CD4-positive, alpha-beta T cell (primary cell): ENCODE results near the gene IFT43. TPM values are rescaled to one million over a fixed set of nuclear protein-coding genes. Genes with fewer than 3 reads are reported as not detected.

Source experiments
- ATAC-seq: fragments of 200-7000 bp; cut with Tn5 transposase; one replicate; pipeline ENCODE4 v1.10.0; 2022; ENCODE audit warnings: mild to moderate bottlenecking; ENCODE audit not compliant: poor library complexity
- CTCF ChIA-PET: fragments of 350-600 bp; sonication (Branson Sonifier 250); formaldehyde crosslinking; loops from one replicate; lab custom pipeline; 2021; ENCODE audit warnings: antibody characterized with exemption, inconsistent platforms; lab: Charles Lee
- POLR2A ChIA-PET: fragments of 350-600 bp; sonication (Branson Sonifier 250); formaldehyde crosslinking; loops from one replicate; lab custom pipeline; 2021; ENCODE audit warnings: antibody characterized with exemption, inconsistent platforms; lab: Charles Lee
- DNase-seq, 14 experiments: peaks; one replicate each; pipeline ENCODE4 v3.0.0-alpha.2; 2013 to 2020; ENCODE audit warnings: mixed read lengths in 2 of 14
- H3K27ac ChIP-seq, 2 donors: one replicate each; pipeline versions ENCODE4 v1.5.1 to v1.7.0; 2013; ENCODE audit warnings: low read length in 2 of 2, low read depth in 1 of 2, mild to moderate bottlenecking in 1 of 2
- H3K27me3 ChIP-seq, 2 experiments: 1 replicate in 1 of 2; 2 replicates in 1 of 2; pipeline versions ENCODE4 v1.6.1 to v1.7.0; 2013; ENCODE audit warnings: low read length in 2 of 2, control low read depth in 1 of 2, mild to moderate bottlenecking in 1 of 2, moderate library complexity in 1 of 2; ENCODE audit not compliant: insufficient read depth in 2 of 2, control insufficient read depth in 1 of 2
- H3K36me3 ChIP-seq: one replicate; pipeline ENCODE4 v1.6.1; 2013; ENCODE audit warnings: low read length, control low read depth; ENCODE audit not compliant: insufficient read depth
- H3K4me1 ChIP-seq: one replicate; pipeline ENCODE4 v1.6.1; 2013; ENCODE audit warnings: low read length, control low read depth; ENCODE audit not compliant: insufficient read depth
- H3K4me3 ChIP-seq: one replicate; pipeline ENCODE4 v1.5.1; 2013; ENCODE audit warnings: mild to moderate bottlenecking, low read length, moderate library complexity
- H3K9me3 ChIP-seq, 2 experiments: 1 replicate in 1 of 2; 2 replicates in 1 of 2; pipeline versions ENCODE4 v1.6.1 to v1.7.0; 2013; ENCODE audit warnings: low read length in 2 of 2, mild to moderate bottlenecking in 2 of 2, control low read depth in 1 of 2, moderate library complexity in 1 of 2; ENCODE audit not compliant: control insufficient read depth in 1 of 2, insufficient read depth in 1 of 2
- H3K27ac Mint-ChIP-seq: one replicate; pipeline ENCODE4 v1.8.0; 2020; ENCODE audit warnings: mixed read lengths
- H3K27me3 Mint-ChIP-seq: one replicate; pipeline ENCODE4 v1.8.0; 2021; ENCODE audit warnings: mixed read lengths
- H3K36me3 Mint-ChIP-seq: one replicate; pipeline ENCODE4 v1.8.0; 2021; ENCODE audit warnings: low read depth, mixed read lengths
- H3K4me1 Mint-ChIP-seq: one replicate; pipeline ENCODE4 v1.8.0; 2021; ENCODE audit warnings: low read depth, mixed read lengths
- H3K4me3 Mint-ChIP-seq: one replicate; pipeline ENCODE4 v1.8.0; 2020; ENCODE audit warnings: mild to moderate bottlenecking, mixed read lengths
- H3K9me3 Mint-ChIP-seq: one replicate; pipeline ENCODE4 v1.8.0; 2020; ENCODE audit warnings: mixed read lengths
- intact Hi-C, 2 experiments: fragments of 100-400 bp; cut with DNase I in 1 of 2; cut with micrococcal nuclease in 1 of 2; formaldehyde crosslinking; loops; one replicate each; pipeline versions ENCODE4 v1.15.1 to v1.9.0; 2023 to 2025; cut with DNase I, micrococcal nuclease
- total RNA-seq, 174 experiments: library from RNA in 2 of 174; stranded (reverse) in 2 of 174; gene quantifications; one replicate each; pipeline ENCODE4 v1.2.3 and lab custom pipeline; 2021 to 2026
- TF ChIP-seq, protein P1 (sequence below): fragments of 200-600 bp; IDR thresholded peaks from one replicate; pipeline ENCODE4 v1.8.0; 2022; ENCODE audit warnings: antibody characterized with exemption, mild to moderate bottlenecking

The IFT43 gene
- total RNA-seq, 2 experiments from 2014 or later = 10.0 to 11.1 TPM

DNA sequence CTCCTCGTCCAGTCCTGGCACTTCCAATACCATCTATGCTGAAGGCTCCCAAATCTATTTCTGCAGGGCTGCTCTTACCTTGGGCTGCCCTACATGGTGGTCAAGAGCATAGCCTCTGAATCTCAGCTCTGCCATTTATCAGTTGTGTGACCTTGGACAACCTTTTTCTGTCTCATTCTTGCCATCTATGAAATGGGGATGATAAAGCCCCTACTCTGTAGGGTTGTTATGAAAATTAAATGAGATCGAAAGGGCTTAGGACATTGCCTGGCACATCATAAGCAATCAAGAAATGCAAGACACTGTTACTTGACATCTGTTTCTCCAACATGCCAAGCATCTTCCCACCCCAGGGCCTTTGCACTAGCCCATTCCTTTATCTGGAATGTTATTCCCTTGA, 120.6 kb downstream of the IFT43 start:
- Histone ChIP-seq H3K4me3 (no peak overlapping the region), H3K9me3 (peaks cover 0 to 6% of the 10 kb centered on the region in 2 experiments), H3K4me1 (no peaks in the 10 kb centered on the region), H3K27me3 (no peaks in the 10 kb centered on the region), H3K27ac (no peak overlapping the region), H3K36me3 (no peaks in the 10 kb centered on the region)
- Mint-ChIP-seq H3K27me3 (peaks cover 24% of the 10 kb centered on the region), H3K9me3 (peaks cover 2% of the 10 kb centered on the region), H3K4me3 (no peak overlapping the region), H3K4me1 (no peaks in the 10 kb centered on the region), H3K27ac (no peak overlapping the region), H3K36me3 (no peaks in the 10 kb centered on the region)
- POLR2A ChIA-PET = no interaction called here
- CTCF ChIA-PET = no interaction called here
- intact Hi-C loops = no loop called here
- ATAC-seq (no peak), DNase-seq (no peak)
- TF ChIP-seq, protein P1, sequence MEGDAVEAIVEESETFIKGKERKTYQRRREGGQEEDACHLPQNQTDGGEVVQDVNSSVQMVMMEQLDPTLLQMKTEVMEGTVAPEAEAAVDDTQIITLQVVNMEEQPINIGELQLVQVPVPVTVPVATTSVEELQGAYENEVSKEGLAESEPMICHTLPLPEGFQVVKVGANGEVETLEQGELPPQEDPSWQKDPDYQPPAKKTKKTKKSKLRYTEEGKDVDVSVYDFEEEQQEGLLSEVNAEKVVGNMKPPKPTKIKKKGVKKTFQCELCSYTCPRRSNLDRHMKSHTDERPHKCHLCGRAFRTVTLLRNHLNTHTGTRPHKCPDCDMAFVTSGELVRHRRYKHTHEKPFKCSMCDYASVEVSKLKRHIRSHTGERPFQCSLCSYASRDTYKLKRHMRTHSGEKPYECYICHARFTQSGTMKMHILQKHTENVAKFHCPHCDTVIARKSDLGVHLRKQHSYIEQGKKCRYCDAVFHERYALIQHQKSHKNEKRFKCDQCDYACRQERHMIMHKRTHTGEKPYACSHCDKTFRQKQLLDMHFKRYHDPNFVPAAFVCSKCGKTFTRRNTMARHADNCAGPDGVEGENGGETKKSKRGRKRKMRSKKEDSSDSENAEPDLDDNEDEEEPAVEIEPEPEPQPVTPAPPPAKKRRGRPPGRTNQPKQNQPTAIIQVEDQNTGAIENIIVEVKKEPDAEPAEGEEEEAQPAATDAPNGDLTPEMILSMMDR = no peak

DNA sequence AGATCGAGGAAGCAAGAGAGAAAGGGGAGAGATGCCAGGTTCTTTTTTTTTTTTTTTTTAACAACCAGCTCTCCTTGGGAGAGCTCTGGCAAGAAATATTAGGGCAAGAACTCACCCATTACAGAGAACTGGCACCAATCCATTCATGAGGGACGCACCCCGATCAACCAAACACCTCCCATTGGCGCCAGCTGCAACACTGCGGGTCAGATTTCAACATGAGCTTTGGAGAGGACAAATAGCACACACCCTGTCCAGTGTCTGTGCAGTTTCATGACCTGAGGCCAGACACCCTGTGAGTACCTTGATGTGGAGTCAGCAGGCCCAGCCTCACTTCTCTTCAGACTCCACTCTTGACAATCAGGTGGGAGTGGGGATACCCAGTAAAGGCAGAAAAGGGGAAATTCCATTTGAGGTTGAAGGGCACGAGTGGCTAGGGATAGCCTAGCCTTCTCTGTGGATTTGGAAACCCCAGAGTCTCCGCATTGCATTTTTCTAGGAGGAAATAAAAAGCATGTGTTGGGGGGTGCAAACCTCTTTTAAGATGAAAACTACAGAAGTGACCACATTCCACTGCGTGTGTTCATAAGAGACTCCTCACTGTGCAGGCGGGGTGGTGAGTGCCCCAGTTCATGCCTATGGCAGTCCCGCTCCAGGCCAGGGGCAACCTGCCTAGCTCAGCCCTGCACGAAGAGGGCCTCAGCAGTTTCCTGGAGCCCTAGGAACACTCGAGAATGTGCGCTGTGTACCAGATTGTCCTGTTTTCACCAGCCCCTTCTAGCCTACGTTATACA, 123.7 kb downstream of the IFT43 start:
- H3K36me3 Mint-ChIP-seq = no peaks in the 10 kb centered on the region
- H3K27me3 Mint-ChIP-seq = peaks cover 31% of the 10 kb centered on the region
- no peak overlapping the region for H3K27ac Mint-ChIP-seq
- no peaks in the 10 kb centered on the region for H3K4me1 Mint-ChIP-seq
- POLR2A ChIA-PET = no interaction called here
- no peaks in the 10 kb centered on the region for H3K36me3 ChIP-seq
- H3K9me3 Mint-ChIP-seq = peaks cover 2% of the 10 kb centered on the region
- H3K4me1 ChIP-seq = no peaks in the 10 kb centered on the region
- CTCF ChIA-PET = no interaction called here
- ATAC-seq = no peak
- DNase-seq = no peak
- TF ChIP-seq, protein P1 = no peak
- H3K4me3 Mint-ChIP-seq = no peak overlapping the region
- peaks cover 0 to 6% of the 10 kb centered on the region in 2 experiments for H3K9me3 ChIP-seq
- no peak overlapping the region for H3K4me3 ChIP-seq
- no peak overlapping the region for H3K27ac ChIP-seq
- no peaks in the 10 kb centered on the region for H3K27me3 ChIP-seq
- intact Hi-C loops = no loop called here

GRCh38 chr14:76112889-76113624, 127.5 kb downstream of the IFT43 start:
- Histone ChIP-seq H3K27ac (no peak overlapping the region), H3K9me3 (peaks cover 0 to 6% of the 10 kb centered on the region in 2 experiments), H3K27me3 (no peaks in the 10 kb centered on the region), H3K4me3 (no peak overlapping the region), H3K36me3 (no peaks in the 10 kb centered on the region), H3K4me1 (no peaks in the 10 kb centered on the region)
- intact Hi-C loops = no loop called here
- H3K27me3 Mint-ChIP-seq = peaks cover 37% of the 10 kb centered on the region
- TF ChIP-seq, protein P1 = no peak
- no peaks in the 10 kb centered on the region for H3K36me3 Mint-ChIP-seq
- no peak overlapping the region for H3K4me3 Mint-ChIP-seq
- peaks cover 2% of the 10 kb centered on the region for H3K9me3 Mint-ChIP-seq
- ChIA-PET CTCF (no interaction called here), POLR2A (no interaction called here)
- H3K27ac Mint-ChIP-seq = no peak overlapping the region
- no peak for ATAC-seq
- no peaks in the 10 kb centered on the region for H3K4me1 Mint-ChIP-seq
- DNase-seq = no peak
